ELF-1 (cell line): ENCODE results near the gene CR2.

Experiments used
- DNase-seq: peaks from one replicate; pipeline ENCODE4 v3.0.0-alpha.2; 2016; ENCODE audit warnings: low read depth, low spot score

The CR2 gene

GRCh38 chr1:207444514-207445217, 9.5 kb upstream of the CR2 start:
- no peak for DNase-seq

- DNase-seq, result no peak
Measured at GRCh38 chr1:207453710-207454045, 450 bp upstream of the CR2 start.

GRCh38 chr1:207455183-207455754, 1.1 kb downstream of the CR2 start:
- no peak for DNase-seq

GRCh38 chr1:207458414-207458813, 4.3 kb downstream of the CR2 start:
- no peak for DNase-seq

- DNase-seq, result no peak
Measured at GRCh38 chr1:207459008-207459407, 4.9 kb downstream of the CR2 start.

DNA sequence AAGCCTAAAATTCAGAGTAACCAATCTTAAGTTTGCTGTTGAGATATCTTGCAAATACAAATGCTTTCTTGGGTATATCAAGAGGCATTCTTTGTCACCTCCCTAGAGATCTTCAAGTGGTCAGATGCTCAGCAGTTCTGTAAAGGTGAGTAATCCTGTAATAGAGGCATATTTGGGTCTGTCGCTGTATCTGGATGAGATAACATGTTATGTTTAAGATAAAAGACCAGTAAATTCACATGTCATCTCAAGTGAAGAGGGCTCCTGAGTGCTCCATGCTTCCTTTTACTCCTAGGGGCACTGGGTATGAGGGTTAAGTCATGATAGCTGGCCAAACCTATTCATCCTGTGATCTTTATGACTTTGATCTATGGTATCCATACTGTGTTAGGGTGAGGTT, 7.5 kb downstream of the CR2 start:
- DNase-seq, result no peak

- no peak for DNase-seq
Measured at GRCh38 chr1:207462535-207462934, 8.4 kb downstream of the CR2 start.

GRCh38 chr1:207463021-207463420, 8.9 kb downstream of the CR2 start:
- no peak for DNase-seq

DNA sequence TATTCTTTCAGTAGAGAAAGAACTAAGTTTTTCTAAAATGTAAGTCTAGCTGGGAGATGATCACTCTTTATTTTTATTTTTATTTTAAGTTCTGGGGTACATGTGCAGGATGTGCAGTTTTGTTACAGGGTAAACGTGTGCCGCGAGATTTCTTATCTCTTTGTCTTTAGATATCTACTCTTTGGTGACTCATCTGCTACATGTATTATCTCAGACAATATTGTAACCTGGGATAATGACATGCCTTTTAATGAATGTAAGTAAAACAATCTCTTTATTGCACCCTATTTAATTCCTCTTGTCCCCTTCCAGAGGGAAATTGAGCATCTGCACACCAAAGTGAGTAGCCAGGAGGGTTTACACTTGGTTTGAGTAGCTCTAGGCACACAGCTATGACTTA, 9.4 kb downstream of the CR2 start:
- DNase-seq, result no peak

DNA sequence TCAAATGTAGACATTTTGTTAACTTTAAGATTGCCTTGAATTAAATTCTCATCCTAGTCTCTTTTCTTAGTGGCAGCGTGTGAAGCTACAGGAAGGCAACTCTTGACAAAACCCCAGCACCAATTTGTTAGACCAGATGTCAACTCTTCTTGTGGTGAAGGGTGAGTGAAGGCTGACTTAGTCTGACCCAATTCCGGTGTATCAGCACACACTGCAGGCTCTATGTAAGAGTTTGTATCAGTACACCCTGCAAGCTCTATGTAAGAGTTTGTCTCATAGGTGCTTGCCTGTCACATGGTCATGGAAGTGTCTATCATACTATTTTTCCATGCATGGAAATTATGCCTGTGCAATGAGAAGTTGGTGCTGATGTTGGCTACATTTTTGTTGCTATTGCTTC, 16.8 kb downstream of the CR2 start:
- no peak for DNase-seq

DNA sequence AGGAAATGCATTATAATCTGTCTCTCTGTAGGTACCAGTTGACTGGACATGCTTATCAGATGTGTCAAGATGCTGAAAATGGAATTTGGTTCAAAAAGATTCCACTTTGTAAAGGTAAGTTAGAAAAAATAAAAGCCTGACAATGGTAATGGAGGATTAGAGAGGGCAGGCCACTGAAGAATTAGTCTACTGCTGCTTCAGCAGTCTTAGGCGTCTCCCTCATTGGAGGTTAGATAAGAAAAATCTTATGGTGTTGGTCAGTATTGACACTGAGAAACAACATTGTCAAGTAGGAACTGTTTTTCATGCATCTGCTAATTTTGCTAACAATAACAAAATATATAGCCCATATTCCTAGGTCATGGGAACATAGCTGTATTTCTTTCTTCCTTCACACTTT, 20.1 kb downstream of the CR2 start:
- no peak for DNase-seq

DNA sequence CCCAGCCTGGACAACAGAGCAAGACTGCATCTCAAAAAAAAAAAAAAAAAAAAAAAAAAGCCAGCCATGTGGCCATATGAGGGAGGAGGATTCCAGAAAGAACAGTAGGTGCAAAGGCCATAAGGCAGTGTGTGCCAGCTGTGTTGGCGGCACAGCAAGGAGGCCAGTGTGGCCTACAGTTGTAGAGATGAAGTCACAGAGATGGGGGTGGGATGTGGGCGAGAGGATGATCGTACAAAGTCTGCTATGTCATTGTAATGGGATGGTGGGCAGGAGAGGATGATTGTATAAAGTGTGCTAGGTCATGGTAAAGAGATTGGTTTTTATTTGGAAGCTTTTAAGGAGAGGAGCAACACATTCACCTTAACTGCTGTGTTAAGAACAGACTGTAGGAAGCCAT, 32.1 kb downstream of the CR2 start:
- no peak for DNase-seq

DNA sequence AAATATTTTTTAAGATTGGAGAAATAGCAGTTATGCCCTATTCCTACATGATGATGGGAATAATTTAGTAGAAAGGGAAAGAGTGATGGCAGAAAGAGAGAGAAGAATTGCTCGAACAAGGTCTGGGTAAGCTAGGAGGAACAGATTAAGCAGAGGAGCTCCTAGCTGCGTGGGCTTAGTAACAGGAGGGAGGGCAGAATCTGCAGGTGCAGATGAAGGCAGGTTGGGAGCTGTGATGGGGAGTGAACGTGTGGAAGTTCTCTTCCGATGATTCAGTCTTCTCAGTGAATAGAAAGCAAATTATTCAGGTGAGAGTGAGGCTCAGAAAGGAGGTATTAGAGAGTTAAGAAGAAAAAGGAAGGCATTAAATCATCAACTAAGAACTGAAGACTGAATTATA, 33.5 kb downstream of the CR2 start:
- DNase-seq, result no peak

- no peak for DNase-seq
Measured at GRCh38 chr1:207493212-207493611, 39.1 kb downstream of the CR2 start.

- no peak for DNase-seq
Measured at GRCh38 chr1:207494171-207494570, 40.0 kb downstream of the CR2 start.

GRCh38 chr1:207495281-207495680, 41.2 kb downstream of the CR2 start:
- DNase-seq, result peak; percentile 32

- peak; percentile 47 for DNase-seq
Measured at GRCh38 chr1:207495801-207496792, 42.0 kb downstream of the CR2 start, which contains the start of gene CR1. TSS of gene CR1 (plus strand) at chr1:207496157. CDS start at chr1:207496268, 111 bp downstream.

- no peak for DNase-seq
Measured at GRCh38 chr1:207497941-207498340, 43.8 kb downstream of the CR2 start.

- DNase-seq, result peak; percentile 23
Measured at GRCh38 chr1:207499573-207499972, 45.4 kb downstream of the CR2 start.

- no peak for DNase-seq
Measured at GRCh38 chr1:207500306-207500705, 46.2 kb downstream of the CR2 start.

GRCh38 chr1:207501071-207501470, 46.9 kb downstream of the CR2 start:
- DNase-seq, result no peak

- no peak for DNase-seq
Measured at GRCh38 chr1:207502726-207503125, 48.6 kb downstream of the CR2 start.

DNA sequence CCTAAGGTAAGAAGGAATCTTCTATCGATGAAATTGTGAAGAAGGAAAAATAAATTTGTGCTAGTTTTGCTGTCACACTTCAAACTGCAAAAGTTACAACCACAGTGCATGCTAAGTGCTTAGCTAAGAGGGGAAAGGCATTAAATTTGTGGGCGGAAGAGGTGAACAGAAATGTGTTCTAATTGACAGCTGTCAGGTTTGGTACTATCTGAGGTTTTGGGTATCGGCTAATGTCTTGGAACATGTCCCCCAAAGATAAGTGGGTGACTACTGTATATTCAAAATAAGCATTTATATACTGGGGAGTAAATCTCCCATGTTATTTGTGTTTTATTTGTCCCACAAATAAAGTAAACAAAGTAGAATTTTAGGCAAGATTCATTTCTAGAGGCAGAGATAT, 49.8 kb downstream of the CR2 start:
- DNase-seq, result no peak
